Activated T-helper 17 cell treated with anti-CD3 and anti-CD28 coated beads, Interleukin-2, amount 50 U/mL, for 72 hours (primary cell): Measurements from ENCODE around the gene TOP1. TPM values are rescaled to one million over a fixed set of nuclear protein-coding genes. Genes with fewer than 3 reads are reported as not detected.
A peak's percentile ranks its signal among the peaks of the same experiment; 100 is the strongest.
"Not testable (repeated sequence)": the region's sequence is repeated elsewhere in the genome, so short reads cannot be mapped to it uniquely, and the experiment has no call there.

Experiments
- ATAC-seq: fragments of 150-1000 bp; cut with Tn5 transposase; replicated peaks from 2 replicates; pipeline ENCODE4 v1.10.0; 2021; ENCODE audit warnings: mild to moderate bottlenecking, moderate library complexity
- H3K27ac Mint-ChIP-seq: one replicate; pipeline ENCODE4 v1.8.0; 2022; ENCODE audit warnings: mixed read lengths
- H3K27me3 Mint-ChIP-seq: one replicate; pipeline ENCODE4 v1.8.0; 2022; ENCODE audit warnings: mixed read lengths
- H3K36me3 Mint-ChIP-seq: one replicate; pipeline ENCODE4 v1.8.0; 2022; ENCODE audit warnings: low read depth, mild to moderate bottlenecking, mixed read lengths
- H3K4me1 Mint-ChIP-seq: one replicate; pipeline ENCODE4 v1.8.0; 2022; ENCODE audit warnings: mixed read lengths
- H3K4me3 Mint-ChIP-seq: one replicate; pipeline ENCODE4 v1.8.0; 2022; ENCODE audit warnings: mild to moderate bottlenecking, mixed read lengths
- H3K9me3 Mint-ChIP-seq: one replicate; pipeline ENCODE4 v1.8.0; 2022; ENCODE audit warnings: mixed read lengths
- total RNA-seq, 2 donors: library from RNA; stranded (reverse); gene quantifications; one replicate each; pipeline ENCODE4 v1.2.3, GENCODE V29; 2022

The TOP1 gene
- total RNA-seq, 2 donors from 2014 or later: 62.4 to 82.8 TPM

DNA sequence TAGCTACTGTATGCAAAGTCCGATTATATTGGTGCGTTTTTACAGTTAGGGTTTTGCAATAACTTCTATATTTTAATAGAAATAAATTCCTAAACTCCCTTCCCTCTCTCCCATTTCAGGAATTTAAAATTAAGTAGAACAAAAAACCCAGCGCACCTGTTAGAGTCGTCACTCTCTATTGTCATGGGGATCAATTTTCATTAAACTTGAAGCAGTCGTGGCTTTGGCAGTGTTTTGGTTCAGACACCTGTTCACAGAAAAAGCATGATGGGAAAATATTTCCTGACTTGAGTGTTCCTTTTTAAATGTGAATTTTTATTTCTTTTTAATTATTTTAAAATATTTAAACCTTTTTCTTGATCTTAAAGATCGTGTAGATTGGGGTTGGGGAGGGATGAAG is 95.0 kb downstream of the TOP1 start:
- Mint-ChIP-seq H3K27ac (no peak overlapping the region), H3K4me1 (no peaks in the 10 kb centered on the region), H3K27me3 (no peaks in the 10 kb centered on the region), H3K9me3 (no peaks in the 10 kb centered on the region), H3K4me3 (no peak overlapping the region), H3K36me3 (peaks cover 86% of the 10 kb centered on the region)
- ATAC-seq: no peak

- no peaks in the 10 kb centered on the region for H3K27me3 Mint-ChIP-seq
- H3K27ac Mint-ChIP-seq: peak overlapping the region; percentile 11
- peaks cover 76% of the 10 kb centered on the region for H3K36me3 Mint-ChIP-seq
- no peak for ATAC-seq
- no peaks in the 10 kb centered on the region for H3K4me1 Mint-ChIP-seq
- H3K4me3 Mint-ChIP-seq: no peak overlapping the region
- no peaks in the 10 kb centered on the region for H3K9me3 Mint-ChIP-seq
These were observed 96.0 kb downstream of the TOP1 start for GRCh38 chr20:41124451-41125094.

GRCh38 chr20:41125530-41126457 is 97.2 kb downstream of the TOP1 start:
- Mint-ChIP-seq H3K27ac (peak overlapping the region; percentile 11), H3K36me3 (peaks cover 64% of the 10 kb centered on the region), H3K4me3 (no peak overlapping the region), H3K9me3 (no peaks in the 10 kb centered on the region), H3K4me1 (no peaks in the 10 kb centered on the region), H3K27me3 (no peaks in the 10 kb centered on the region)
- no peak for ATAC-seq

GRCh38 chr20:41126719-41127118 is 98.1 kb downstream of the TOP1 start:
- Mint-ChIP-seq H3K27ac (peak overlapping the region; percentile 11), H3K27me3 (no peaks in the 10 kb centered on the region), H3K36me3 (peaks cover 55% of the 10 kb centered on the region), H3K9me3 (no peaks in the 10 kb centered on the region), H3K4me1 (peaks cover 2% of the 10 kb centered on the region), H3K4me3 (no peak overlapping the region)
- ATAC-seq: no peak

DNA sequence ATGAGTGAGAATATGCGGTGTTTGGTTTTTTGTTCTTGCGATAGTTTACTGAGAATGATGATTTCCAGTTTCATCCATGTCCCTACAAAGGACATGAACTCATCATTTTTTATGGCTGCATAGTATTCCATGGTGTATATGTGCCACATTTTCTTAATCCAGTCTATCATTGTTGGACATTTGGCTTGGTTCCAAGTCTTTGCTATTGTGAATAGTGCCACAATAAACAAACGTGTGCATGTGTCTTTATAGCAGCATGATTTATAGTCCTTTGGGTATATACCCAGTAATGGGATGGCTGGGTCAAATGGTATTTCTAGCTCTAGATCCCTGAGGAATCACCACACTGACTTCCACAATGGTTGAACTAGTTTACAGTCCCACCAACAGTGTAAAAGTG is 99.7 kb downstream of the TOP1 start:
- not testable (repeated sequence) for H3K9me3 Mint-ChIP-seq, ATAC-seq, H3K4me1 Mint-ChIP-seq, H3K27ac Mint-ChIP-seq, H3K27me3 Mint-ChIP-seq, H3K4me3 Mint-ChIP-seq
- H3K36me3 Mint-ChIP-seq: peaks cover 39% of the 10 kb centered on the region

GRCh38 chr20:41131594-41132387 is 103.2 kb downstream of the TOP1 start:
- H3K4me1 Mint-ChIP-seq: peaks cover 26% of the 10 kb centered on the region
- H3K4me3 Mint-ChIP-seq: peak overlapping the region; percentile 61
- H3K9me3 Mint-ChIP-seq: no peaks in the 10 kb centered on the region
- H3K27ac Mint-ChIP-seq: peak overlapping the region; percentile 77
- peaks cover 14% of the 10 kb centered on the region for H3K36me3 Mint-ChIP-seq
- peak; percentile 60 for ATAC-seq
- no peaks in the 10 kb centered on the region for H3K27me3 Mint-ChIP-seq

- ATAC-seq: not testable (repeated sequence)
These were observed 103.8 kb downstream of the TOP1 start for GRCh38 chr20:41132388-41132775.

DNA sequence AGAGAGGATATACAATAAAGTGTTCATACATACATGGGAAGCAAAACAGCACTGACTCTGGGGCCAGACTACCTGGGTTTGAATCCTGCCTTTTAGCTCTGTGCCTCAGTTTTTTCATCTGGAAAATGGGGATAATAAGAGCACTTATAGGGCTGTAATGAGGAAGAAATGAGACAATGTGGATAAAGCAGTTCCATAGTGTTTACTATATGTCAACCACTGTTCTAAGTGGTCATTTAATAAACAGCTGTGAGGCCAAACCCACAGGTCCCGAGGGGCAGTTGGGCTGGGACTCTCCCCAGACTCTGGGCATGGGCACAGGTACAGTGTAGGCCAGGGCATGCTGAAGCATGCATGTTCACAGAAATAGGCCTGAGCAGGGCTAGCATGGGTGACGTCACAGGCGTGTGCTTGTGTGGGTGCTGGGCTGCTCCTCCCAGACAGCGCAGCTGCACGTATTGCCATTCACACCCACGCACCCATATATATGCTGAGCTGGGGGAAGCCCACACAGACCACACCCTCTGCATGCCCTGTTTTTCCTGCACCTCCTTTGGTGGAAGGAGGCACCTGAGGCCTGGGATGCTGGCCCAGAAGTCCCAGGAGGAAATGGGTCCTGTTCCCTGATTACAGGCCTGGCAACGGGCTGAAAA is 105.2 kb downstream of the TOP1 start:
- Mint-ChIP-seq H3K36me3 (peaks cover 20% of the 10 kb centered on the region), H3K27me3 (no peaks in the 10 kb centered on the region), H3K9me3 (no peaks in the 10 kb centered on the region), H3K4me1 (peaks cover 26% of the 10 kb centered on the region), H3K4me3 (peak overlapping the region; percentile 84), H3K27ac (peak overlapping the region; percentile 60)
- ATAC-seq: peak; percentile 51

More at GRCh38 chr20:41132388-41132775, 103.8 kb downstream of the TOP1 start:
- H3K9me3 Mint-ChIP-seq, H3K27me3 Mint-ChIP-seq, H3K36me3 Mint-ChIP-seq: not testable (repeated sequence)
- H3K4me1 Mint-ChIP-seq: peaks cover 26% of the 10 kb centered on the region
- peak overlapping the region; percentile 61 for H3K4me3 Mint-ChIP-seq
- peak overlapping the region; percentile 77 for H3K27ac Mint-ChIP-seq

DNA sequence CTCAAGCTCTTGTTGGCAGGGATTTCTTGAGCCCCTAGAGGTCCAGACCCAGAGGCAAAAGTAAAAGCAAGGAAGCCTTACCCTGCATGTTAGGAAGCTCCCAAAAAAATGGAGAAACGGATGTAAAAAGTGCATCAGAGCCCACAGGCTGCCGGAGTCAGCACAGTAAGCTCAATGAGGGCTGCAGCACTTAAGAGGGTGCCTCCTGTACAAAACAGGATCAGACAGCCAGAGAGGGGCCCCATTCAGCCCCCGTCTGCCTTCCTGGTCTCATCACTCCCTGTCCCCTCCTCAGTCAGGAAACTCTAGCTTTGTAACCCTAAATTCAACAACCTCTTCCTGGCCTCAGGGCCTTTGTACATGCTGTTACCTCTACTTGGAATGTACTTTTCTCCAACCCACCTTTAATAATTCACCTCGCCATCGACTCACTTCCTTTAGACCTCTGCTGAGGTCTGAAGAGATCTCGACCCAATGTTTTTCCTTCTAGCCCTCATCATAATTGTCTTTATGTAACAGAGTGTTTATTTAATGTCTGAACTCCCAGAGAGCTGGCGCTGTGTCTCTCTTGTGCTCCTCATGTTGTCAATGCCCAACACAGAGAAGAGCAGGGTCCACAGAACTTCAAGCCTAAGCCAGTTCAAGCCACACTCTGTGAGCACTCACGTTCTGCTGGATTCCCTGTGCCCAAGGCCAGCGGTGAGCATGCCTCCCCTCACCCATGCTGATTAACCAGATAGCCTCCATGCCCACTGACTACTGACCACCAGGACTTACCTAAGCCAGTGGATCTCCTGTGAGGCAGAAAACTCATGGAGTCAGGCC is 106.0 kb downstream of the TOP1 start:
- Mint-ChIP-seq H3K4me1 (peaks cover 26% of the 10 kb centered on the region), H3K9me3 (no peaks in the 10 kb centered on the region), H3K27ac (peak overlapping the region; percentile 60), H3K27me3 (no peaks in the 10 kb centered on the region), H3K4me3 (peak overlapping the region; percentile 84), H3K36me3 (peaks cover 28% of the 10 kb centered on the region)
- no peak for ATAC-seq

- Mint-ChIP-seq H3K36me3 (peaks cover 35% of the 10 kb centered on the region), H3K4me3 (peak overlapping the region; percentile 84), H3K9me3 (no peaks in the 10 kb centered on the region), H3K27ac (peak overlapping the region; percentile 60), H3K27me3 (no peaks in the 10 kb centered on the region), H3K4me1 (peaks cover 27% of the 10 kb centered on the region)
- no peak for ATAC-seq
These were observed 106.7 kb downstream of the TOP1 start for GRCh38 chr20:41135187-41135887.

DNA sequence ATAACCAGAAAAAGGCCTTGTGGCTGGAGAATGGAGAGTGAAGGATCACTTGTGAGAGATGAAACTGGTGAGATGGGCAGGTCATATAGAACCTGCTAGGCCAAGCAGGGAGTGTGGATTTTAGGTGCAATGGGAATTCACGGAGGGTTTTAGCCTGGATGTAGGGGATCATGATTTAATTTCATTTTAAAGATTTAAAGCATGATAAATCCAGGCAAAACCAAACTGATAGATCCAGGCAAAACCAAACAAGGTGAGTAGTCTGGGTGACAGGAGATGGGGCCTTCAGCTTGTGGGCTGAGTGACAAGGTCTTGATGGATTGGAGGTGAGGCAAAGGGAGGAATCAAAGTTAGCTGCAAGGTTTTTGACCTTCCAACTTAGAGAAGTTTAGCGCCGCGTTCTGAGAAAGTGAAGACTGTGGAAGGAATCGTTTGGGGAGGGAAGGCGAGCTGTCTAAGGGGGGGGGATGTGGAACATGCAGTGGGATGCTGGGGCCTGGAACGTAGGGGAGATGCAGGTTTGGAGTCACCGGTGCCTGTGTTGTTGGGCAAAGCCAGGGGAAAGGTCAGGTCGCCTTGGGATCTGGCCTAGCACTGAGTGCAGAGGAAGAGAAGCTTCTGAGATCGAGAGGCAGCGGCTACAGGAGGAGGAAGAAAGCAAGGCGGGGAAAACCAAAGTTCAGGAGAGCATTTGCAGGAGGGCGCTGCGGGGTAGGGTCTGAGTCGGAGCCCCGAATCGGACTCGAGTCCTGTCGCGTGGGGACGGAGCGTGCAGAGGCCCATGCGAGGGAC is 107.5 kb downstream of the TOP1 start:
- ATAC-seq: no peak
- Mint-ChIP-seq H3K36me3 (peaks cover 43% of the 10 kb centered on the region), H3K27ac (peak overlapping the region; percentile 60), H3K4me3 (peak overlapping the region; percentile 84), H3K9me3 (no peaks in the 10 kb centered on the region), H3K4me1 (peaks cover 34% of the 10 kb centered on the region), H3K27me3 (no peaks in the 10 kb centered on the region)
